A549 (cell line): ENCODE measurements around the gene MAP3K5. TPM values are rescaled to one million over a fixed set of nuclear protein-coding genes. Genes with fewer than 3 reads are reported as not detected.
A peak's percentile ranks its signal among the peaks of the same experiment; 100 is the strongest.
"Not testable (repeated sequence)": the region's sequence is repeated elsewhere in the genome, so short reads cannot be mapped to it uniquely, and the experiment has no call there.

Experiments used
- ATAC-seq, 2 experiments: fragments of 200-7000 bp in 1 of 2; fragments of >200 bp in 1 of 2; cut with Nextera tagmentation in 1 of 2; cut with Tn5 transposase in 1 of 2; 3 replicates each; pipeline versions ENCODE4 v1.8.0 to v1.9.1; 2018 to 2020; ENCODE audit warnings: mild to moderate bottlenecking in 1 of 2, moderate library complexity in 1 of 2
- CTCF ChIA-PET: fragments of 300-600 bp; sonication (Branson Sonifier 250); formaldehyde crosslinking; extraction: SDS; loops from one replicate; lab custom pipeline; 2021; ENCODE audit warnings: antibody characterized with exemption, inconsistent platforms; lab: Yijun Ruan, JAX
- POLR2A ChIA-PET: fragments of 350-600 bp; formaldehyde crosslinking; extraction: SDS; loops from one replicate; lab custom pipeline; 2021; ENCODE audit warnings: antibody characterized with exemption, inconsistent platforms; lab: Yijun Ruan, JAX
- DNase-seq, 2 experiments: peaks; one replicate each; pipeline versions ENCODE4 v3.0.0 to v3.0.0-alpha.2; 2011 to 2016; ENCODE audit warnings: low read depth in 1 of 2, low spot score in 1 of 2
- FAIRE-seq: peaks from 2 replicates; lab custom pipeline; 2011; peaks lifted over from hg19 to GRCh38; lab: Jason Lieb, UNC
- H3K27ac ChIP-seq, 2 experiments: fragments of >200 bp; sonication (Bioruptor Twin); formaldehyde crosslinking; 3 replicates each; pipeline ENCODE4 v1.5.1; 2016 to 2017
- H3K4me1 ChIP-seq: fragments of >200 bp; sonication (Bioruptor Twin); formaldehyde crosslinking; 3 replicates; pipeline ENCODE4 v1.6.1; 2016
- H3K4me2 ChIP-seq: fragments of >200 bp; sonication (Bioruptor Twin); formaldehyde crosslinking; 3 replicates; pipeline ENCODE4 v1.6.1; 2016
- H3K4me3 ChIP-seq: fragments of >200 bp; sonication (Bioruptor Twin); formaldehyde crosslinking; 3 replicates; pipeline ENCODE4 v1.5.1; 2016
- H3K9me3 ChIP-seq: fragments of >200 bp; sonication (Bioruptor Twin); formaldehyde crosslinking; 3 replicates; pipeline ENCODE4 v1.6.1; 2016
- BHLHE40 ChIP-seq: IDR thresholded peaks from 2 replicates; pipeline ENCODE4 v1.6.1; 2012; ENCODE audit warnings: low read depth, low read length, inconsistent platforms
- CEBPB ChIP-seq, 2 experiments: fragments of >200 bp in 1 of 2; sonication (Bioruptor Twin) in 1 of 2; formaldehyde crosslinking in 1 of 2; IDR thresholded peaks; 2 replicates each; pipeline ENCODE4 v1.6.1; 2012 to 2016
- CHD4 ChIP-seq: fragments of 200-600 bp; sonication (generic); IDR thresholded peaks from 2 replicates; pipeline ENCODE4 v1.6.1; 2016; ENCODE audit warnings: antibody characterized with exemption, mild to moderate bottlenecking, borderline replicate concordance
- CTCF ChIP-seq: fragments of >200 bp; sonication (Bioruptor Twin); formaldehyde crosslinking; IDR thresholded peaks from 3 replicates; pipeline ENCODE4 v1.5.1; 2016
- E2F6 ChIP-seq: IDR thresholded peaks from 2 replicates; pipeline ENCODE4 v1.6.1; 2012; ENCODE audit warnings: low read depth, borderline replicate concordance
- EHF ChIP-seq: fragments of 250-450 bp; sonication (Bioruptor Pico); IDR thresholded peaks from 2 replicates; pipeline ENCODE4 v1.5.0; 2020; ENCODE audit warnings: mild to moderate bottlenecking
- FOSB ChIP-seq: fragments of 250-450 bp; sonication (Bioruptor Pico); IDR thresholded peaks from 2 replicates; pipeline ENCODE4 v1.5.0; 2020; ENCODE audit warnings: mild to moderate bottlenecking, moderate library complexity
- GATA3 ChIP-seq: IDR thresholded peaks from 2 replicates; pipeline ENCODE4 v1.6.1; 2012; ENCODE audit warnings: borderline replicate concordance
- HDAC2 ChIP-seq: fragments of 200-600 bp; sonication (generic); IDR thresholded peaks from 2 replicates; pipeline ENCODE4 v1.6.1; 2016
- HES2 ChIP-seq: fragments of >200 bp; sonication (Bioruptor Twin); formaldehyde crosslinking; IDR thresholded peaks from 2 replicates; pipeline ENCODE4 v1.6.1; 2016
- HMGXB4 ChIP-seq: fragments of 250-450 bp; sonication (Bioruptor Pico); IDR thresholded peaks from 2 replicates; pipeline ENCODE4 v1.5.0; 2021; ENCODE audit warnings: mild to moderate bottlenecking, moderate library complexity, borderline replicate concordance
- HOXA7 ChIP-seq: fragments of 250-450 bp; sonication (Bioruptor Pico); IDR thresholded peaks from 2 replicates; pipeline ENCODE4 v1.5.0; 2020; ENCODE audit warnings: mild to moderate bottlenecking, moderate library complexity
- HOXB13 ChIP-seq: fragments of 250-450 bp; sonication (Bioruptor Pico); IDR thresholded peaks from 2 replicates; pipeline ENCODE4 v1.5.0; 2020; ENCODE audit warnings: low read depth, mild to moderate bottlenecking, moderate library complexity
- HOXB5 ChIP-seq: fragments of 250-450 bp; sonication (Bioruptor Pico); IDR thresholded peaks from 2 replicates; pipeline ENCODE4 v1.5.0; 2020; ENCODE audit warnings: mild to moderate bottlenecking, moderate library complexity
- JUN ChIP-seq, 2 experiments: fragments of >200 bp; sonication (Bioruptor Twin); formaldehyde crosslinking; IDR thresholded peaks; 2 replicates in 1 of 2; 3 replicates in 1 of 2; pipeline ENCODE4 v1.6.1; 2016 to 2017
- JUNB ChIP-seq: fragments of >200 bp; sonication (Bioruptor Twin); formaldehyde crosslinking; IDR thresholded peaks from 2 replicates; pipeline ENCODE4 v1.6.1; 2016
- MAX ChIP-seq: IDR thresholded peaks from 2 replicates; pipeline ENCODE4 v1.6.1; 2012
- MAZ ChIP-seq: fragments of 150-350 bp; IDR thresholded peaks from 2 replicates; pipeline ENCODE4 v1.6.1; 2014; ENCODE audit warnings: antibody characterized with exemption, low read depth, low read length, borderline replicate concordance
- PHF8 ChIP-seq: fragments of 200-600 bp; sonication (generic); IDR thresholded peaks from 2 replicates; pipeline ENCODE4 v1.6.1; 2016; ENCODE audit warnings: low read depth, mild to moderate bottlenecking, antibody characterized with exemption, moderate library complexity, borderline replicate concordance
- POLR2A ChIP-seq: IDR thresholded peaks from 2 replicates; pipeline ENCODE4 v1.6.1; 2012; ENCODE audit warnings: mild to moderate bottlenecking, low read length
- RARB ChIP-seq: fragments of 250-450 bp; sonication (Bioruptor Pico); IDR thresholded peaks from 2 replicates; pipeline ENCODE4 v1.8.0; 2021; ENCODE audit warnings: mild to moderate bottlenecking, moderate library complexity
- USF2 ChIP-seq: fragments of 450-650 bp; IDR thresholded peaks from 2 replicates; pipeline ENCODE4 v1.6.1; 2014; ENCODE audit warnings: antibody characterized with exemption
- ZFP36 ChIP-seq: fragments of 450-650 bp; IDR thresholded peaks from 2 replicates; pipeline ENCODE4 v1.6.1; 2014; ENCODE audit warnings: borderline replicate concordance; ENCODE audit not compliant: partially characterized antibody
- WGBS: methylation state at CpG from one replicate; pipeline ENCODE4 v1.1.6; 2017; ENCODE audit errors: missing lambda C conversion rate; 5-methylcytosine and 5-hydroxymethylcytosine counted together
- polyA plus RNA-seq, 4 experiments: library from polyadenylated mRNA; depleted of rRNA in 3 of 4; stranded (reverse); fragments of >200 nt; fragmentation: RNase III in 1 of 4; extraction: RNeasy Plus Mini Kit Qiagen cat#74134 plus additional on column Dnase treatment in 1 of 4; gene quantifications; 2 replicates in 3 of 4; 3 replicates in 1 of 4; pipeline ENCODE4 v1.2.3, GENCODE V29; 2011 to 2017

MAP3K5 gene
- polyA plus RNA-seq, 2 of the 4 experiments (the other 2 are of a cell fraction), result 2.1 to 4.1 TPM

GRCh38 chr6:136792095-136792409 lies 225 bp downstream of the MAP3K5 start (continued):
- no peak for TF ChIP-seq RARB (CRISPR knock-in tag)

GRCh38 chr6:136791296-136792094 lies 782 bp downstream of the MAP3K5 start:
- ChIA-PET CTCF (interaction anchor here (0.5 to 5.2 kb wide), 60 partner anchors 8 to 1307 kb away, joined by 3 to 146 read pairs (median 5); partner anchors contain the start of genes MAP7 and SLC35D3), POLR2A (interaction anchor here (0.6 to 1.7 kb wide), 6 partner anchors 16 to 502 kb away, joined by 3 to 15 read pairs (median 4); partner anchors contain the start of gene BCLAF1)
- no peak for TF ChIP-seq JUN (IDR thresholded peaks at IDR 0.05)
- 0 out of 2 replicates have a peak, but pooled peaks have one; percentile 57 for TF ChIP-seq E2F6
- no peak for TF ChIP-seq MAZ
- TF ChIP-seq HOXB5 (CRISPR knock-in tag), result no peak
- TF ChIP-seq FOSB, result no peak
- TF ChIP-seq CHD4, result no peak
- TF ChIP-seq GATA3, result no peak
- TF ChIP-seq EHF (CRISPR knock-in tag), result no peak
- TF ChIP-seq HOXB13 (CRISPR knock-in tag), result no peak
- no peak for TF ChIP-seq ZFP36
- TF ChIP-seq USF2, result no peak
- no peak for TF ChIP-seq CTCF
- peak; percentile 64 for TF ChIP-seq MAX
- TF ChIP-seq CEBPB (IDR thresholded peaks at IDR 0.05), result peak in 1 of 2 experiments; percentile 49; a peak in 1 of 4 replicates
- Histone ChIP-seq H3K4me3 (peak overlapping the region; percentile 83), H3K27ac (peak overlapping the region; percentile 95), H3K9me3 (no peaks in the 10 kb centered on the region), H3K4me1 (peaks cover 13% of the 10 kb centered on the region; the same call in 2 of the 3 replicates), H3K4me2 (peak overlapping the region; percentile 75)
- ATAC-seq (peak; percentile 48 to 51), FAIRE-seq (no peak), DNase-seq (peak; percentile 7 to 53)
- WGBS, result 3% methylated on average over 37 of the region's 62 CpGs

- H3K9me3 ChIP-seq, result no peaks in the 10 kb centered on the region
- peak overlapping the region; percentile 75 for H3K4me2 ChIP-seq
- WGBS, result 55% methylated on average over 7 of the region's 7 CpGs
- peaks cover 13% of the 10 kb centered on the region; the same call in 2 of the 3 replicates for H3K4me1 ChIP-seq
- H3K27ac ChIP-seq, result peak overlapping the region; percentile 95; a peak in 5 of 6 replicates
- DNase-seq (no peak), FAIRE-seq (no peak)
- POLR2A ChIA-PET, result interaction anchor here (1.7 kb wide), 1 partner anchor 145 kb away, joined by 5 read pairs; no protein-coding TSS in a partner anchor
- CTCF ChIA-PET, result interaction anchor here (0.9 to 5.2 kb wide), 3 partner anchors 10 to 204 kb away, joined by 3 to 146 read pairs (median 41); no protein-coding TSS in a partner anchor
- H3K4me3 ChIP-seq, result peak overlapping the region; percentile 83
- TF ChIP-seq HDAC2 (no peak), MAZ (no peak), BHLHE40 (no peak), PHF8 (no peak), POLR2A (no peak), HMGXB4 (no peak), CHD4 (no peak), HES2 (no peak), HOXA7 (CRISPR knock-in tag) (no peak), MAX (no peak), JUNB (no peak)
- TF ChIP-seq, all 56 proteins: peak for 0
- no peak for ATAC-seq
Measured at GRCh38 chr6:136790411-136791295, 1.6 kb downstream of the MAP3K5 start.

- H3K27ac ChIP-seq, POLR2A ChIA-PET, H3K4me3 ChIP-seq, FAIRE-seq, H3K4me2 ChIP-seq, DNase-seq, H3K9me3 ChIP-seq, ATAC-seq: not testable (repeated sequence)
- WGBS, result 94% methylated on average over 3 of the region's 3 CpGs
- peaks cover 13% of the 10 kb centered on the region; the same call in 2 of the 3 replicates for H3K4me1 ChIP-seq
- CTCF ChIA-PET, result interaction anchor here (0.5 to 5.2 kb wide), 4 partner anchors 18 to 559 kb away, joined by 3 to 146 read pairs (median 22); no protein-coding TSS in a partner anchor
Measured at GRCh38 chr6:136789440-136789839, 2.8 kb downstream of the MAP3K5 start.
